ENCODE measurements around the gene PLEKHM3.

The PLEKHM3 gene

DNA sequence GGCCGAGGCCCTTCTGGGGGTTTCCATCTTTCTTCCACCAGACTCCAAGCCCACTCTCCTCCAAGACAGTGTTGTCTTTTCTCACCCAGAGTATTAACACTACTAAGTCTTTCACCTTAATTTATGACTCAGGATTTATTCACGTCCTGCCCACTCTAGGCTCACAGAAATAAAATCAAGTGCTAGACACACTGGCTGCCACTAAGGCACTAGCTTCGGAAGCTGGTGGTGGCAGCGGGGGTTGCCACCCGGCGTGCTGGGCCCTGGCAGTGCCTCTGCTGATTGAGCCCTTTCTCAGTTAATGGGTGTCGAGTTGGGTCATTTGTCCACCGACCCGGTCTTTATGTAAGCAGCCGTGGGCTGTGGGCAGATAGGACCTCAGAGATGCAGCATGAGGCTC lies 162.0 kb downstream of the PLEKHM3 start:
- Histone ChIP-seq H3K27me3 (ENCODE audit: insufficient read depth, low read length, poor library complexity) (no peaks in the 10 kb centered on the region), H3K56ac (ENCODE audit: low read length) (no peak overlapping the region), H3K4me1 (ENCODE audit: control insufficient read depth, low read depth, low read length) (no peaks in the 10 kb centered on the region), H2BK5ac (ENCODE audit: low read length) (no peak overlapping the region), H3K4me3 (ENCODE audit: low read length) (no peak overlapping the region), H2BK120ac (ENCODE audit: low read depth, low read length) (no peak overlapping the region), H2AK5ac (ENCODE audit: low read length) (no peak overlapping the region), H4K8ac (ENCODE audit: low read depth, low read length) (no peak overlapping the region), H3K36me3 (ENCODE audit: control insufficient read depth, insufficient read depth, low read length) (no peaks in the 10 kb centered on the region), H3K27ac (ENCODE audit: low read depth, low read length) (no peak overlapping the region), H3K23ac (ENCODE audit: low read length) (no peak overlapping the region), H3K4me2 (ENCODE audit: low read length) (no peak overlapping the region), H3K79me2 (ENCODE audit: control insufficient read depth, insufficient read depth, low read length) (no peaks in the 10 kb centered on the region), H3K79me1 (ENCODE audit: low read length) (no peaks in the 10 kb centered on the region), H4K5ac (ENCODE audit: low read length) (no peak overlapping the region), H2BK15ac (replicated peaks; ENCODE audit: low read depth) (no peak overlapping the region), H3K4ac (ENCODE audit: low read depth, low read length) (no peak overlapping the region), H3K9ac (ENCODE audit: low read length) (no peak overlapping the region), H3K18ac (ENCODE audit: low read length) (no peak overlapping the region)
- no CpG with 5 or more reads among the region's 10 CpGs for WGBS (ENCODE audit: extremely low coverage, insufficient coverage, low lambda C conversion rate)
- no peak for DNase-seq

DNA sequence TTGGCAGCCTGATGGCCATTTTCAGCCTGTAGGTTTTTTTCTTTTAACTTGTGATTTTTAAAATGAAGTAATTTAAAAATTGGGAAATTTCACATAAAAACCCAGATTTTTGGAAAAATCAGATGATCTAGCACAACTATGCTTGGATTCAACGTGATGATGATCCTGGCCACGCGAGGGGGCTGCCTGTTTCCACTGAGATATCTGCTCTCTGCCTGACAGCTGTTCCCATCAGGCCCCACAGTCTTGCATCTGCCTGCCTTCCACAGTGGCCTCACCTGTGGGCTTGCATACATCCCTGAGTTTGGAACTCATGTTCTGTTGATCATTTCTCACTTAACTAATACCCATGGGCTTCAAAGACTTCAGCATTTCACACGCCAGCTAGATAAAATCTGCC lies 163.5 kb downstream of the PLEKHM3 start:
- H3K27ac ChIP-seq (ENCODE audit: low read depth, low read length) = no peak overlapping the region
- H3K4me1 ChIP-seq (ENCODE audit: control insufficient read depth, low read depth, low read length) = no peaks in the 10 kb centered on the region
- no peak overlapping the region for H3K4me2 ChIP-seq (ENCODE audit: low read length)
- H4K8ac ChIP-seq (ENCODE audit: low read depth, low read length) = no peak overlapping the region
- no peak overlapping the region for H3K9ac ChIP-seq (ENCODE audit: low read length)
- H2AK5ac ChIP-seq (ENCODE audit: low read length) = no peak overlapping the region
- no peak overlapping the region for H3K56ac ChIP-seq (ENCODE audit: low read length)
- H2BK15ac ChIP-seq (replicated peaks; ENCODE audit: low read depth) = no peak overlapping the region
- no CpG with 5 or more reads among the region's 4 CpGs for WGBS (ENCODE audit: extremely low coverage, insufficient coverage, low lambda C conversion rate)
- H3K27me3 ChIP-seq (ENCODE audit: insufficient read depth, low read length, poor library complexity) = no peaks in the 10 kb centered on the region
- H3K4me3 ChIP-seq (ENCODE audit: low read length) = no peak overlapping the region
- no peak overlapping the region for H3K4ac ChIP-seq (ENCODE audit: low read depth, low read length)
- no peak overlapping the region for H2BK120ac ChIP-seq (ENCODE audit: low read depth, low read length)
- H3K18ac ChIP-seq (ENCODE audit: low read length) = no peak overlapping the region
- H3K79me2 ChIP-seq (ENCODE audit: control insufficient read depth, insufficient read depth, low read length) = no peaks in the 10 kb centered on the region
- no peak overlapping the region for H2BK5ac ChIP-seq (ENCODE audit: low read length)
- H3K23ac ChIP-seq (ENCODE audit: low read length) = no peak overlapping the region
- no peaks in the 10 kb centered on the region for H3K79me1 ChIP-seq (ENCODE audit: low read length)
- H4K5ac ChIP-seq (ENCODE audit: low read length) = no peak overlapping the region
- no peaks in the 10 kb centered on the region for H3K36me3 ChIP-seq (ENCODE audit: control insufficient read depth, insufficient read depth, low read length)
- DNase-seq = no peak

DNA sequence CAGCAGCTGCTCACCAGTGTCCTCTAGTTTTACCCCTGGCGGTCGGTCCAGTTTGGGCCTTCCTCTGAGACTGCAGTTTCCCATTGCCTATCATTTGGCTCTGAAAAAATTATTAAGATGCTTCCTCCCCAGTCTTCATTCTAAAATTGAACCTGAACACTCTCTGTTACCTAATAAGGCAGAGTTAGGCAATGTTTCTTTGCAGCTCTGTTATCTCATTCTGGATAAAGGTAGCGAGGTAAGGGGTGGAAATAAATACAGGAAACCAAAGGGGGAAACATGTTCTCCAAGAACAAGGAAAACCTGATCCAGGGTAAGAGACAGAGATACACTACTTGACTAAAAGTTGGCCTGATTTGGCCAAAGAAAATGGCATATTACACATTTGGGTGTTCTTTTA lies 164.6 kb downstream of the PLEKHM3 start:
- H2BK5ac ChIP-seq (ENCODE audit: low read length) = no peak overlapping the region
- H4K5ac ChIP-seq (ENCODE audit: low read length) = no peak overlapping the region
- no peaks in the 10 kb centered on the region for H3K79me2 ChIP-seq (ENCODE audit: control insufficient read depth, insufficient read depth, low read length)
- H3K4me1 ChIP-seq (ENCODE audit: control insufficient read depth, low read depth, low read length) = no peaks in the 10 kb centered on the region
- H3K56ac ChIP-seq (ENCODE audit: low read length) = no peak overlapping the region
- H3K18ac ChIP-seq (ENCODE audit: low read length) = no peak overlapping the region
- no peak overlapping the region for H4K8ac ChIP-seq (ENCODE audit: low read depth, low read length)
- H3K27ac ChIP-seq (ENCODE audit: low read depth, low read length) = no peak overlapping the region
- H2AK5ac ChIP-seq (ENCODE audit: low read length) = no peak overlapping the region
- H3K79me1 ChIP-seq (ENCODE audit: low read length) = no peaks in the 10 kb centered on the region
- H3K36me3 ChIP-seq (ENCODE audit: control insufficient read depth, insufficient read depth, low read length) = no peaks in the 10 kb centered on the region
- no peak overlapping the region for H3K4ac ChIP-seq (ENCODE audit: low read depth, low read length)
- no peak overlapping the region for H3K4me2 ChIP-seq (ENCODE audit: low read length)
- DNase-seq = no peak
- H3K4me3 ChIP-seq (ENCODE audit: low read length) = no peak overlapping the region
- H2BK15ac ChIP-seq (replicated peaks; ENCODE audit: low read depth) = no peak overlapping the region
- H3K9ac ChIP-seq (ENCODE audit: low read length) = no peak overlapping the region
- H3K23ac ChIP-seq (ENCODE audit: low read length) = no peak overlapping the region
- no peaks in the 10 kb centered on the region for H3K27me3 ChIP-seq (ENCODE audit: insufficient read depth, low read length, poor library complexity)
- WGBS (ENCODE audit: extremely low coverage, insufficient coverage, low lambda C conversion rate) = no CpG with 5 or more reads among the region's 3 CpGs
- no peak overlapping the region for H2BK120ac ChIP-seq (ENCODE audit: low read depth, low read length)

DNA sequence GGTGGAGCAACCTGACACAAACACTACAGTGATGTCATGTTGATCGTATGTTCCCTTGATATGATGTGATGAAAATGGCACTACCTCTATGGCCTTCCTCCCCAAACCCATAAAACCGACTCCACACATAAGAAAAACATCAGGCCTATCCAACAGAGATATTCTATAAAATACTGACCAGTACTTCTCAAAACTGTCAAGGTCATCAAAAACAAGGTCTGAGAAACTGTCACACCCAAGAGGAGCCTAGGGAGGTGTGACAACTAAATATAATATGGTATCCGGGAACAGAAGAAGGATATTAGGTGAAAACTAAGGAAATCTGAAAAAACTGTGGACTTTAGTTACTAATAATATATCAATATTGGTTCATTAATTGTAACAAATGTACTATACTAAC lies 169.7 kb downstream of the PLEKHM3 start:
- no peaks in the 10 kb centered on the region for H3K36me3 ChIP-seq (ENCODE audit: control insufficient read depth, insufficient read depth, low read length)
- no peaks in the 10 kb centered on the region for H3K4me1 ChIP-seq (ENCODE audit: control insufficient read depth, low read depth, low read length)
- H3K4ac ChIP-seq (ENCODE audit: low read depth, low read length) = no peak overlapping the region
- no peak overlapping the region for H2AK5ac ChIP-seq (ENCODE audit: low read length)
- DNase-seq = no peak
- H3K27me3 ChIP-seq (ENCODE audit: insufficient read depth, low read length, poor library complexity) = no peaks in the 10 kb centered on the region
- no peak overlapping the region for H2BK15ac ChIP-seq (replicated peaks; ENCODE audit: low read depth)
- no peak overlapping the region for H3K27ac ChIP-seq (ENCODE audit: low read depth, low read length)
- no peak overlapping the region for H2BK120ac ChIP-seq (ENCODE audit: low read depth, low read length)
- H3K56ac ChIP-seq (ENCODE audit: low read length) = no peak overlapping the region
- H3K4me3 ChIP-seq (ENCODE audit: low read length) = no peak overlapping the region
- H3K23ac ChIP-seq (ENCODE audit: low read length) = no peak overlapping the region
- WGBS (ENCODE audit: extremely low coverage, insufficient coverage, low lambda C conversion rate) = no CpG with 5 or more reads among the region's 3 CpGs
- no peak overlapping the region for H4K5ac ChIP-seq (ENCODE audit: low read length)
- H3K79me2 ChIP-seq (ENCODE audit: control insufficient read depth, insufficient read depth, low read length) = no peaks in the 10 kb centered on the region
- no peak overlapping the region for H3K18ac ChIP-seq (ENCODE audit: low read length)
- H3K4me2 ChIP-seq (ENCODE audit: low read length) = no peak overlapping the region
- no peaks in the 10 kb centered on the region for H3K79me1 ChIP-seq (ENCODE audit: low read length)
- no peak overlapping the region for H2BK5ac ChIP-seq (ENCODE audit: low read length)
- H4K8ac ChIP-seq (ENCODE audit: low read depth, low read length) = no peak overlapping the region
- H3K9ac ChIP-seq (ENCODE audit: low read length) = no peak overlapping the region

DNA sequence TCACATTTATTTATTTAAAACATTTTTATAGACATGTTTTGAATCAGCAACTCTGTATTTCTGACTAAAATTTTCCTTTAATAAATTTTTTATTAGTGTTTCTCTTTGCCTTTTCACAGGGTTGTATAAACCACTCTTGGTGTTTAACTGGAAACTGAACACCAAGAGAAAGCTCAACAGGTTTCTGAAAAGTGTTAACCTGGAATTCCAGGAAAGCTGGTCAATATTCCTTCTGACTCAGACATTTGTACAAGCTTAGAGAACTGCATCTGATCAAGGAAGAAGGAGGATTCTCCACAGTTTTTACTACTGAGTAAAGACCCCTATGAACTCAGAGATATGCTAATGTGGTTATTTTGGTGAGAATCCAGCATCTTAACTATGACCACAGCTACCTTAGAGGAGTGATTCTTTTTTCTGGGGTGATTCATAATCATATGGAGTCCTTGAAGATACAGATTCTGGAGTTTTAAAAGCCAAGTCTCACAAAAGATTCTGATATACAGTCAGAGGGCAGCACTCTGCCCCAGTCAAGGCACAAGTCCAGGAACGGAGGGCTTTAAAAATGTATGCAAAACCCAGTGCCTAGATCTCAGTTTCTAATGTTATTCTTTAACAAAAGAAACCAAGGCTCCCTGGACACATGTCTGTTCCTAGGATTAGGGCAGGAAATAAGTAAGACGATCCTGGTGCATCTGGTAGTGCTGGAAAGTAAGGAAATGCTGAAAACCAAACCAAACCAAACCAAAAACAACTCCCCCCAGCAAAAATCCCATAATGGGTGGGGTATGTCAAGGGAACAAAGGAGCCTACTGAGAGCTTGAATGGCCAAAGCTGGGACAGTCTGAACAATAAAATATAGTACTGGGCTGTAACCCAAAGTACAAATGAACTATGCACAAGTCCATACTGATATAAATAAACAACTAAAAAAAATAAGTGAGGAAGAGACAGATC lies 170.6 kb downstream of the PLEKHM3 start:
- no peak overlapping the region for H3K4me3 ChIP-seq (ENCODE audit: low read length)
- H3K4me1 ChIP-seq (ENCODE audit: control insufficient read depth, low read depth, low read length) = peaks cover 3% of the 10 kb centered on the region
- no CpG with 5 or more reads among the region's 2 CpGs for WGBS (ENCODE audit: extremely low coverage, insufficient coverage, low lambda C conversion rate)
- H2AK5ac ChIP-seq (ENCODE audit: low read length) = no peak overlapping the region
- H2BK5ac ChIP-seq (ENCODE audit: low read length) = no peak overlapping the region
- no peaks in the 10 kb centered on the region for H3K27me3 ChIP-seq (ENCODE audit: insufficient read depth, low read length, poor library complexity)
- H3K4me2 ChIP-seq (ENCODE audit: low read length) = no peak overlapping the region
- H3K36me3 ChIP-seq (ENCODE audit: control insufficient read depth, insufficient read depth, low read length) = no peaks in the 10 kb centered on the region
- no peak overlapping the region for H2BK15ac ChIP-seq (replicated peaks; ENCODE audit: low read depth)
- H3K79me2 ChIP-seq (ENCODE audit: control insufficient read depth, insufficient read depth, low read length) = no peaks in the 10 kb centered on the region
- H3K4ac ChIP-seq (ENCODE audit: low read depth, low read length) = no peak overlapping the region
- H4K5ac ChIP-seq (ENCODE audit: low read length) = no peak overlapping the region
- H3K56ac ChIP-seq (ENCODE audit: low read length) = no peak overlapping the region
- no peak overlapping the region for H3K27ac ChIP-seq (ENCODE audit: low read depth, low read length)
- H3K18ac ChIP-seq (ENCODE audit: low read length) = no peak overlapping the region
- no peak overlapping the region for H3K9ac ChIP-seq (ENCODE audit: low read length)
- peak overlapping the region; percentile 14 for H2BK120ac ChIP-seq (ENCODE audit: low read depth, low read length)
- DNase-seq = no peak
- no peak overlapping the region for H3K23ac ChIP-seq (ENCODE audit: low read length)
- H4K8ac ChIP-seq (ENCODE audit: low read depth, low read length) = no peak overlapping the region
- no peaks in the 10 kb centered on the region for H3K79me1 ChIP-seq (ENCODE audit: low read length)

DNA sequence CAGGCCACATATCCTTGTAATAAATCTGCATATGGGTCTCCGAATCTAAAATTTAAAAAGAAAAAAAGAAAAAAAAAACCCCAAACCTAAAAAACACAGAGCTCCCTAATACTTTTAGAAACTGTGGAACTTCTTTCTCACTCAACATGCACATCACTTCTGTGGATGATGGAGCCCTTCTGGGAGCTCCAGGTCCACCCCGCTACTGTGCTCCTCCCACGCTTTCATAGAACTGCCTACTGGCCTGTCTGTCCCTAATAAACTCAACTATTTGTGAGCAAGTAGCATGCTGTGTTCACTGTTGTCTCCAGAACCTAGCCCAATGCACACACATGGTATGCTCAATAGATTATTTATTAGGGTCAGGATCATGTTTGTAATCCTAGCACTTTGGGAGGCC lies 172.5 kb downstream of the PLEKHM3 start:
- H3K4ac ChIP-seq (ENCODE audit: low read depth, low read length) = no peak overlapping the region
- no peak for DNase-seq
- H3K9ac ChIP-seq (ENCODE audit: low read length) = no peak overlapping the region
- H2BK15ac ChIP-seq (replicated peaks; ENCODE audit: low read depth) = no peak overlapping the region
- H3K23ac ChIP-seq (ENCODE audit: low read length) = no peak overlapping the region
- WGBS (ENCODE audit: extremely low coverage, insufficient coverage, low lambda C conversion rate) = no CpG with 5 or more reads among the region's 3 CpGs
- no peaks in the 10 kb centered on the region for H3K79me1 ChIP-seq (ENCODE audit: low read length)
- H3K27ac ChIP-seq (ENCODE audit: low read depth, low read length) = no peak overlapping the region
- no peaks in the 10 kb centered on the region for H3K27me3 ChIP-seq (ENCODE audit: insufficient read depth, low read length, poor library complexity)
- no peak overlapping the region for H2BK120ac ChIP-seq (ENCODE audit: low read depth, low read length)
- H3K36me3 ChIP-seq (ENCODE audit: control insufficient read depth, insufficient read depth, low read length) = no peaks in the 10 kb centered on the region
- H3K4me2 ChIP-seq (ENCODE audit: low read length) = no peak overlapping the region
- H4K8ac ChIP-seq (ENCODE audit: low read depth, low read length) = no peak overlapping the region
- H3K56ac ChIP-seq (ENCODE audit: low read length) = no peak overlapping the region
- H3K79me2 ChIP-seq (ENCODE audit: control insufficient read depth, insufficient read depth, low read length) = no peaks in the 10 kb centered on the region
- no peak overlapping the region for H2AK5ac ChIP-seq (ENCODE audit: low read length)
- H4K5ac ChIP-seq (ENCODE audit: low read length) = no peak overlapping the region
- H3K4me1 ChIP-seq (ENCODE audit: control insufficient read depth, low read depth, low read length) = peaks cover 6% of the 10 kb centered on the region
- no peak overlapping the region for H3K18ac ChIP-seq (ENCODE audit: low read length)
- no peak overlapping the region for H2BK5ac ChIP-seq (ENCODE audit: low read length)
- H3K4me3 ChIP-seq (ENCODE audit: low read length) = no peak overlapping the region
